Neural cell (in vitro differentiated cells): ENCODE data around the gene IL1R2.

ENCODE experiments used
- CTCF ChIP-seq: fragments of 450-650 bp; IDR thresholded peaks from 2 replicates; pipeline ENCODE4 v1.5.1; 2014; ENCODE audit warnings: antibody characterized with exemption, mild to moderate bottlenecking, moderate library complexity; ENCODE audit not compliant: poor library complexity, severe bottlenecking
- POLR2AphosphoS5 ChIP-seq: IDR thresholded peaks from 2 replicates; pipeline ENCODE4 v1.6.1; 2012

GRCh38 chr2:101971836-101972235, 19.9 kb upstream of the IL1R2 start:
- no peak for TF ChIP-seq CTCF
- TF ChIP-seq POLR2AphosphoS5: no peak
